PC-3 (cell line): ENCODE data around the gene FBXL16. TPM values are rescaled to one million over a fixed set of nuclear protein-coding genes. Genes with fewer than 3 reads are reported as not detected.

ENCODE experiments used
- ATAC-seq: fragments of 200-7000 bp; cut with Tn5 transposase; 2 replicates; pipeline ENCODE4 v1.9.1; 2020; ENCODE audit warnings: mild to moderate bottlenecking, moderate library complexity
- BruUV-seq: library from RNA; stranded (reverse); fragments of 400-500 nt; replicated peaks from 2 replicates; lab custom pipeline; 2021; lab: Mats Ljungman, UMichigan
- CTCF ChIA-PET: fragments of 300-600 bp; sonication (Branson Sonifier 250); formaldehyde crosslinking; loops from one replicate; lab custom pipeline; 2022; ENCODE audit warnings: antibody characterized with exemption; lab: Charles Lee
- POLR2A ChIA-PET: fragments of 300-600 bp; sonication (Branson Sonifier 250); formaldehyde crosslinking; loops from one replicate; lab custom pipeline; 2022; ENCODE audit warnings: antibody characterized with exemption; ENCODE audit not compliant: unreplicated experiment; lab: Charles Lee
- DNase-seq: peaks from one replicate; pipeline ENCODE4 v3.0.0-alpha.2; 2015
- H2AFZ ChIP-seq: fragments of 300-600 bp; sonication (generic); 2 replicates; pipeline ENCODE4 v1.6.0; 2016; ENCODE audit warnings: antibody characterized with exemption, low read length
- H3F3A ChIP-seq: fragments of 300-600 bp; sonication (generic); one replicate; pipeline ENCODE4 v1.6.0; 2017; ENCODE audit warnings: antibody characterized with exemption, low read length, control low read depth, mild to moderate bottlenecking; ENCODE audit not compliant: unreplicated experiment
- H3K27ac ChIP-seq: fragments of 300-600 bp; sonication (generic); 2 replicates; pipeline ENCODE4 v1.5.1; 2016; ENCODE audit warnings: mild to moderate bottlenecking, low read length
- H3K27me3 ChIP-seq: fragments of 300-600 bp; sonication (generic); 2 replicates; pipeline ENCODE4 v1.6.1; 2016; ENCODE audit warnings: low read length, mixed read lengths
- H3K36me3 ChIP-seq: fragments of 300-600 bp; sonication (generic); 2 replicates; pipeline ENCODE4 v1.6.1; 2016; ENCODE audit warnings: low read depth, mixed run types, low read length, mixed read lengths
- H3K4me1 ChIP-seq: fragments of 300-600 bp; sonication (generic); 2 replicates; pipeline ENCODE4 v1.5.1; 2016; ENCODE audit warnings: low read length; ENCODE audit not compliant: insufficient read depth
- H3K4me2 ChIP-seq: fragments of 300-600 bp; sonication (generic); 2 replicates; pipeline ENCODE4 v1.6.0; 2016; ENCODE audit warnings: low read length
- H3K4me3 ChIP-seq: fragments of 300-600 bp; sonication (generic); 2 replicates; pipeline ENCODE4 v1.5.1; 2016; ENCODE audit warnings: mild to moderate bottlenecking, low read length, mixed read lengths
- H3K79me2 ChIP-seq: fragments of 300-600 bp; sonication (generic); 2 replicates; pipeline ENCODE4 v1.6.1; 2017; ENCODE audit warnings: low read length, mixed read lengths
- H3K9ac ChIP-seq: fragments of 300-600 bp; sonication (generic); 2 replicates; pipeline ENCODE4 v1.6.0; 2016; ENCODE audit warnings: mild to moderate bottlenecking, low read length
- H3K9me2 ChIP-seq: fragments of 300-600 bp; sonication (generic); replicated peaks from 2 replicates; pipeline ENCODE4 v1.6.1; 2016; ENCODE audit warnings: mixed run types, low read length, mixed read lengths
- H3K9me3 ChIP-seq: fragments of 300-600 bp; sonication (generic); 2 replicates; pipeline ENCODE4 v1.6.1; 2016; ENCODE audit warnings: low read length, mixed read lengths
- H4K20me1 ChIP-seq: fragments of 300-600 bp; sonication (generic); 2 replicates; pipeline ENCODE4 v1.6.1; 2016; ENCODE audit warnings: low read length, mixed read lengths
- EZH2 ChIP-seq: fragments of 300-600 bp; sonication (generic); IDR thresholded peaks from one replicate; pipeline ENCODE4 v1.6.1; 2017; ENCODE audit warnings: antibody characterized with exemption, mild to moderate bottlenecking, low read length; ENCODE audit not compliant: unreplicated experiment
- EZH2phosphoT487 ChIP-seq: fragments of 300-600 bp; sonication (generic); IDR thresholded peaks from 2 replicates; pipeline ENCODE4 v1.6.1; 2018; ENCODE audit warnings: mild to moderate bottlenecking, antibody characterized with exemption, low read length, borderline replicate concordance
- intact Hi-C: fragments of 100-400 bp; cut with micrococcal nuclease; formaldehyde crosslinking; loops from 2 replicates; pipeline ENCODE4 v1.9.0; 2023
- total RNA-seq: library from RNA; depleted of rRNA; stranded (reverse); fragments of >200 nt; gene quantifications from 2 replicates; pipeline ENCODE4 v1.2.3, GENCODE V29; 2014
- TF ChIP-seq, protein P1 (sequence below): fragments of 300-600 bp; sonication (generic); conservative IDR thresholded peaks from 2 replicates; pipeline ENCODE4 v1.5.1; 2017; ENCODE audit warnings: antibody characterized with exemption, low read depth, mild to moderate bottlenecking, low read length

The FBXL16 gene
- total RNA-seq, 1 experiment from 2014 or later, result 7.5 TPM

DNA sequence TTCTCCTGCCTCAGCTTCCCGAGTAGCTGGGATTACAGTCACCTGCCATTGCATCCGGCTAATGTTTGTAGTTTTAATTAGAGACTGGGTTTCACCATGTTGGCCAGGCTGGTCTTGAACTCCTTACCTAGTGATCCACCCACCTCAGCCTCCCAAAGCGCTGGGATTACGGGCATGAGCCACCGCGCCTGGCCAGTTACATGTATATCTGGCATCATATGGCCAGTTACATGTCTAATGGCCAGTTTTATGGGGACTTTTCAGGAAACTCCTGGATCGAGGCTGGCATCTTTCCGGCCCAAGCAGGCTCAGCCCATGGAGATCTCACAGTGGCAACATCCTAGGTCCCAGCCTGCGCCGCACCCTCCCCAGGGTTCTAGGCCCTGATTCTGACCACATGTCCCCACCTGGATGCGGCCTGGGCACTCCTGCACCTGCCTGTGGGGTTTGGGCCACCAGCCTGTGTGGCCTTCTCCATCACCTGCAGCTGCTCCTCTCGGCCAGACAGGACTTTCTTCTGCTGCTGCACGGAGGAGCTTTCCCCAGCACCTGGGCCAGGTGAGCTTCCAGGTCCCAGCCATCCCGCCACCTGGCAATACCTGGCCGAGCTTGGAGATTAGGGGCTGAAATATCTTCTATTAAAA, 36.5 kb upstream of the FBXL16 start:
- ATAC-seq (no peak), DNase-seq (no peak)
- Histone ChIP-seq H3K27ac (no peak overlapping the region), H2AFZ (no peak overlapping the region), H3K9me3 (no peaks in the 10 kb centered on the region), H3K4me3 (no peak overlapping the region), H3K4me1 (peaks cover 5% of the 10 kb centered on the region; the same call in 1 of the 2 replicates), H3K36me3 (no peaks in the 10 kb centered on the region), H3K27me3 (no peaks in the 10 kb centered on the region), H3K9ac (no peak overlapping the region), H3K4me2 (no peak overlapping the region), H3K9me2 (no peaks in the 10 kb centered on the region), H4K20me1 (no peaks in the 10 kb centered on the region), H3F3A (no peaks in the 10 kb centered on the region), H3K79me2 (peaks cover 12% of the 10 kb centered on the region)
- POLR2A ChIA-PET, result no interaction called here
- TF ChIP-seq EZH2 (no peak), EZH2phosphoT487 (no peak)
- TF ChIP-seq, protein P1, sequence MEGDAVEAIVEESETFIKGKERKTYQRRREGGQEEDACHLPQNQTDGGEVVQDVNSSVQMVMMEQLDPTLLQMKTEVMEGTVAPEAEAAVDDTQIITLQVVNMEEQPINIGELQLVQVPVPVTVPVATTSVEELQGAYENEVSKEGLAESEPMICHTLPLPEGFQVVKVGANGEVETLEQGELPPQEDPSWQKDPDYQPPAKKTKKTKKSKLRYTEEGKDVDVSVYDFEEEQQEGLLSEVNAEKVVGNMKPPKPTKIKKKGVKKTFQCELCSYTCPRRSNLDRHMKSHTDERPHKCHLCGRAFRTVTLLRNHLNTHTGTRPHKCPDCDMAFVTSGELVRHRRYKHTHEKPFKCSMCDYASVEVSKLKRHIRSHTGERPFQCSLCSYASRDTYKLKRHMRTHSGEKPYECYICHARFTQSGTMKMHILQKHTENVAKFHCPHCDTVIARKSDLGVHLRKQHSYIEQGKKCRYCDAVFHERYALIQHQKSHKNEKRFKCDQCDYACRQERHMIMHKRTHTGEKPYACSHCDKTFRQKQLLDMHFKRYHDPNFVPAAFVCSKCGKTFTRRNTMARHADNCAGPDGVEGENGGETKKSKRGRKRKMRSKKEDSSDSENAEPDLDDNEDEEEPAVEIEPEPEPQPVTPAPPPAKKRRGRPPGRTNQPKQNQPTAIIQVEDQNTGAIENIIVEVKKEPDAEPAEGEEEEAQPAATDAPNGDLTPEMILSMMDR, result no peak
- intact Hi-C loops, result loop anchor here (5.0 kb wide), 1 partner anchor 40 kb away; no protein-coding TSS in a partner anchor
- BruUV-seq, result no TSS peak
- CTCF ChIA-PET, result interaction anchor here (0.6 kb wide), 1 partner anchor 14 kb away, joined by 12 read pairs; no protein-coding TSS in a partner anchor

DNA sequence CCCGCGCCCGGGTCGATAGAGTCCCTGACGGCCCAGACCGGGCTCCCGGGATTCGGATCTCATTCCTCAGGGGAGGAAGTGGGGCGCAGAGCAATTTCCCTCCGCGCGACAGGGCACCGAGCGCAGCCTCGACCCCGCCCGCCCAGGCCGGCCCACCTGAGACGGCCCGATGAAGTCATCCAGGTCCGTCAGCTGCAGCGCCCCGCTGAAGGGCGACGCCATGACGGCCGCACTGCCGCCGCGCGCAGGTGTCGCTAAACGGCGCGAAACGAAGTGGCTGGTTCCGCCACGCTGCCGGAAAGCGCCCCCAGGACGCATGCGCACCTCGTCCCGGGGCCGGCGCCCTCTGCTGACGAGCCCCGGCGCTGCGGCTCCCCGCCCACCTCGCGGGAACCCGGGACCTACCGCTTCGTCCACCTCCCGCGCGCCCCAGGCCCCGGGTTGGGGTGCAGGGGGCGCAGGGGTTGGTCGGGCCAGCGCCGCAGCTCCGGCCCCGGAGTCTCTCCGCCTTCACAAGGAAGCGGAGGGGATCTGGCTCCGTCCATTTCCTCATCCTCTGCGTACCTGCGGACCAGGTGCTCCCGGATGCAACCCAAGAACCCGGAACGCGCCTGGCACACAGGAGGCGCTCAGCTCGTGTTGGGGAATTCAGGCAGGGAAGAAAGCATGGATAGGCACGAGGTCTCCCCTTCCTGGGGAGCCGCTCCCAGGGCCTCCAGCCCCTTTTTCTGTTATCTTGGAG, 35.3 kb upstream of the FBXL16 start, which contains the start of gene CIAO3:
Gene CIAO3 (minus strand): TSS at position 234 of the 742 bp plus-strand sequence. CDS start 12 bp downstream, at position 222.
- Histone ChIP-seq H3K4me3 (peak within 1 kb of the TSS; percentile 89), H3K4me2 (peak within 1 kb of the TSS; percentile 97), H3K9ac (peak within 1 kb of the TSS; percentile 79), H3K27me3 (no peaks in the 10 kb centered on the region), H3F3A (no peaks in the 10 kb centered on the region), H2AFZ (peak within 1 kb of the TSS; percentile 87), H4K20me1 (no peaks in the 10 kb centered on the region), H3K27ac (no peak within 1 kb of the TSS), H3K9me2 (no peaks in the 10 kb centered on the region), H3K9me3 (no peaks in the 10 kb centered on the region), H3K4me1 (peaks cover 5% of the 10 kb centered on the region; the same call in 1 of the 2 replicates), H3K36me3 (no peaks in the 10 kb centered on the region), H3K79me2 (peaks cover 12% of the 10 kb centered on the region)
- CTCF ChIA-PET, result interaction anchor here (1.0 to 1.1 kb wide), 2 partner anchors 29 to 48 kb away, joined by 3 to 5 read pairs; partner anchors contain the start of genes CHTF18 and RPUSD1
- POLR2A ChIA-PET, result no interaction called here
- no peak for TF ChIP-seq EZH2
- TF ChIP-seq, protein P1, result peak; percentile 76
- BruUV-seq, result TSS peak; percentile 70
- peak; percentile 86 for DNase-seq
- intact Hi-C loops, result loop anchor here (5.0 kb wide), 1 partner anchor 41 kb away; no protein-coding TSS in a partner anchor
- ATAC-seq, result peak; percentile 81
